D721Med (cell line): ENCODE results near the gene NEMP1.
A peak's percentile ranks its signal among the peaks of the same experiment; 100 is the strongest.

ENCODE experiments used
- DNase-seq: peaks from one replicate; pipeline ENCODE4 v3.0.0; 2011; ENCODE audit warnings: low spot score; ENCODE audit not compliant: insufficient read length
- FAIRE-seq: peaks from 2 replicates; lab custom pipeline; 2011; peaks lifted over from hg19 to GRCh38; lab: Jason Lieb, UNC
- CTCF ChIP-seq: IDR thresholded peaks from 2 replicates; pipeline ENCODE4 v1.5.1; 2012; ENCODE audit warnings: mild to moderate bottlenecking, control low read depth; ENCODE audit not compliant: insufficient read depth; ENCODE audit errors: missing control alignments

The NEMP1 gene

GRCh38 chr12:57098546-57098945 is 20.0 kb upstream of the NEMP1 start:
- no peak for TF ChIP-seq CTCF
- DNase-seq (peak; percentile 11), FAIRE-seq (no peak)

- DNase-seq (no peak), FAIRE-seq (no peak)
- TF ChIP-seq CTCF: no peak
These were observed 18.9 kb upstream of the NEMP1 start for GRCh38 chr12:57097554-57097835.

- no peak for FAIRE-seq
- no peak for TF ChIP-seq CTCF
- DNase-seq: no peak
These were observed 18.4 kb upstream of the NEMP1 start for GRCh38 chr12:57096748-57097553.

GRCh38 chr12:57096099-57096572 is 17.5 kb upstream of the NEMP1 start:
- DNase-seq: no peak
- no peak for FAIRE-seq
- TF ChIP-seq CTCF: no peak

GRCh38 chr12:57095440-57095839 is 16.8 kb upstream of the NEMP1 start:
- FAIRE-seq (no peak), DNase-seq (no peak)
- TF ChIP-seq CTCF: no peak

GRCh38 chr12:57094208-57095160 is 15.9 kb upstream of the NEMP1 start:
- TF ChIP-seq CTCF: no peak
- DNase-seq (no peak), FAIRE-seq (no peak)
